Glutamatergic neuron (in vitro differentiated cells): ENCODE data around the gene HIPK2. TPM values are rescaled to one million over a fixed set of nuclear protein-coding genes. Genes with fewer than 3 reads are reported as not detected.

ENCODE experiments used
- DNase-seq: peaks from one replicate; pipeline ENCODE4 v3.0.0; 2022
- H3K27ac Mint-ChIP-seq: one replicate; pipeline ENCODE4 v1.8.0; 2020; ENCODE audit warnings: mild to moderate bottlenecking, mixed read lengths, inconsistent platforms; ENCODE audit not compliant: unreplicated experiment
- H3K27me3 Mint-ChIP-seq: one replicate; pipeline ENCODE4 v1.8.0; 2020; ENCODE audit warnings: mild to moderate bottlenecking, moderate library complexity, mixed read lengths, inconsistent platforms; ENCODE audit not compliant: unreplicated experiment
- H3K36me3 Mint-ChIP-seq: one replicate; pipeline ENCODE4 v1.8.0; 2020; ENCODE audit warnings: mild to moderate bottlenecking, mixed read lengths, inconsistent platforms; ENCODE audit not compliant: unreplicated experiment
- H3K4me1 Mint-ChIP-seq: one replicate; pipeline ENCODE4 v1.8.0; 2020; ENCODE audit warnings: mild to moderate bottlenecking, low read depth, mixed read lengths, inconsistent platforms; ENCODE audit not compliant: unreplicated experiment
- H3K4me3 Mint-ChIP-seq: one replicate; pipeline ENCODE4 v1.8.0; 2020; ENCODE audit warnings: mild to moderate bottlenecking, mixed read lengths, inconsistent platforms; ENCODE audit not compliant: unreplicated experiment
- H3K9me3 Mint-ChIP-seq: one replicate; pipeline ENCODE4 v1.8.0; 2020; ENCODE audit warnings: mild to moderate bottlenecking, moderate library complexity, mixed read lengths, inconsistent platforms; ENCODE audit not compliant: unreplicated experiment
- total RNA-seq: library from RNA; stranded (reverse); fragmentation: NEBNext Ultra II Directional; extraction: Animal tissue kit (Norgen Biotek cat#: 25700); gene quantifications from one replicate; pipeline ENCODE4 v1.2.1, GENCODE V29; 2021; ENCODE audit not compliant: unreplicated experiment
- TF ChIP-seq, protein P1 (sequence below): fragments of 200-600 bp; sonication (generic); IDR thresholded peaks from one replicate; pipeline ENCODE4 v1.5.0; 2021; ENCODE audit not compliant: partially characterized antibody, unreplicated experiment

HIPK2 gene
- total RNA-seq, 1 donor from 2014 or later: 36.9 TPM

DNA sequence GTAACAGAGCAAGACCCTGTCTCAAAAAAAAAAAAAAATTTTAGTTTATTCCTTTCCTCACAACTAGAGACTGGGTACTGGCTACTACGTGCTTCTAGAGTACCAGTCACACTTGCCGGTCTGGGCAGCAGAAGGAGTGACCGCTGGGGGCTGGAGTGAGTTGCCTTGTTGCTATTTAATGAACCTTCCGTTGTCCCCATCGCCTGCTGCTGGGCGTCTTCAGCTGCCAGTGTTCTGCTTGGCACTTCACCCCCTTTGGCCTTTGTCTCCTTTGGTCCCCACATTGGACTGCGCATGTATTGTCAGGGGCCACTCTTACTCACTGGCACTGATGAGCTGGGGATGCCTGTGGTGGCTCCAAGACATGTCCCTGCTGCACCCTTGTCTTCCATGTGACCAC, 143.7 kb downstream of the HIPK2 start:
- DNase-seq: no peak
- Mint-ChIP-seq H3K27ac (no peak overlapping the region), H3K4me3 (no peak overlapping the region), H3K36me3 (peaks cover 28% of the 10 kb centered on the region), H3K27me3 (peaks cover 2% of the 10 kb centered on the region), H3K9me3 (peaks cover 8% of the 10 kb centered on the region), H3K4me1 (peaks cover 20% of the 10 kb centered on the region)
- TF ChIP-seq, protein P1, sequence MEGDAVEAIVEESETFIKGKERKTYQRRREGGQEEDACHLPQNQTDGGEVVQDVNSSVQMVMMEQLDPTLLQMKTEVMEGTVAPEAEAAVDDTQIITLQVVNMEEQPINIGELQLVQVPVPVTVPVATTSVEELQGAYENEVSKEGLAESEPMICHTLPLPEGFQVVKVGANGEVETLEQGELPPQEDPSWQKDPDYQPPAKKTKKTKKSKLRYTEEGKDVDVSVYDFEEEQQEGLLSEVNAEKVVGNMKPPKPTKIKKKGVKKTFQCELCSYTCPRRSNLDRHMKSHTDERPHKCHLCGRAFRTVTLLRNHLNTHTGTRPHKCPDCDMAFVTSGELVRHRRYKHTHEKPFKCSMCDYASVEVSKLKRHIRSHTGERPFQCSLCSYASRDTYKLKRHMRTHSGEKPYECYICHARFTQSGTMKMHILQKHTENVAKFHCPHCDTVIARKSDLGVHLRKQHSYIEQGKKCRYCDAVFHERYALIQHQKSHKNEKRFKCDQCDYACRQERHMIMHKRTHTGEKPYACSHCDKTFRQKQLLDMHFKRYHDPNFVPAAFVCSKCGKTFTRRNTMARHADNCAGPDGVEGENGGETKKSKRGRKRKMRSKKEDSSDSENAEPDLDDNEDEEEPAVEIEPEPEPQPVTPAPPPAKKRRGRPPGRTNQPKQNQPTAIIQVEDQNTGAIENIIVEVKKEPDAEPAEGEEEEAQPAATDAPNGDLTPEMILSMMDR: no peak

DNA sequence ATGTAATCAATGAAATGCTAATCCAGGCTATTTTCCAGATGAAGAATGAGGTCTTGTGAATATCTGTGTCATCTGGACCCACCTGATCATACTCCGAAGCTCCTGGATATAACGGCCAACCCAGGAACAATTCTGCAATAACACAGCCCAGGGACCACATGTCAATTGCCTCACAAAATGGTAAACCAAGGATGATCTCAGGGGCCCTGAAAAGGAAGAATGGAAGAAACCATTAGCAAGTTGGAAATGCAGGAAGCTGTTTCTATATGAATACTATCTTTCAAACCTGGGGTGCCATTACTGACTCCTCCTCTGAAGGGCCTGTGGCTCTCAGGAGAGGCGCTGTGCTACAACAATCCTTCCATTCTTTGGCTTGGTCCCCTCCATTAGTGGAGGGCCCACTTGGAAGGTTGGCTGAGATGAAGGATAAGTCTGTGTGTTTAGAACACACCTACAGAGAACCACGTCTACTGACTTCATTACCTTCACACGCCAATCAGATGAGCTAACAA, 146.2 kb downstream of the HIPK2 start:
- Mint-ChIP-seq H3K27ac (no peak overlapping the region), H3K36me3 (peaks cover 22% of the 10 kb centered on the region), H3K27me3 (no peaks in the 10 kb centered on the region), H3K4me3 (no peak overlapping the region), H3K9me3 (peaks cover 5% of the 10 kb centered on the region), H3K4me1 (peaks cover 12% of the 10 kb centered on the region)
- no peak for DNase-seq
- TF ChIP-seq, protein P1: no peak

DNA sequence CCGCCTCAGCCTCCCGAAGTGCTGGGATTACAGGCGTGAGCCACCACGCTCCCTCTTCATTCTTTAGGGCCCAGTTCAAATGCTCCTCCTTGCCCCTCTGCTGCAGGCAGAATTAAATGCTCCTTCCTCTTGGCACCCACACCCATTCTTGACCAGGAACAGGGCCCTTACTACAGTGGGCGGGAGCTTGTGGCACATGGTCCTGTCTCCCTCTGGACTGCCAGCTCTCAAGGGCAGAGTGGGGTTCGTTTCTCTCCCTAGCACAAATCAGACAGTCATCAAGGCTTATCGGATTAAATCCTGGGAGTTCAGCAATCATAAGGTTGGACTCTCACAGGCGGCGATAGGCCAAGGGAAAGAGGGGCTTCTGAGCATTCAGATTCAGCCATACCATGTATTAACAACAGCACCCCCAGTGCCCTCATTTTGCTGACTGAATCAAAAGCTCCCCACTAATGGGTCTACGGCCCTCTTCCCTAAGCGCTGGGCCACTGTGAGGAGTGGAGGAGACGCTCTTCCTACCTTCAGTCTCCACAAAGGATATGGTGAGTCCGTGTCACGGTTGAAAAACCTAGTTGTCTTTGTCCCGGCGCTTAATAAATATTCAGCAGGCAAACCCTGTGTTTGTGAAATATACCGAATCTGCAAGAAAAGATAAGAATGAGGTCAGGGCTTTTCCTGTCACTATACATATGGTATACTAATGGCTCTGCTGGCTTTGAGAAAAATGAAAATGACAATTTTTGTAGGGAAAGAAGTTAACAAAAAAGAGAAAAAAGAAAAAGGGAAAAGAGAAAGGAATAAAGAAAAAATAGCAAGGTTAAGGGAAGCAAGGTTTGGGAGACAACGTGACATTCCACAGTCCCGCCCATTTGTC, 146.9 kb downstream of the HIPK2 start:
- peaks cover 8% of the 10 kb centered on the region for H3K4me1 Mint-ChIP-seq
- H3K36me3 Mint-ChIP-seq: peaks cover 15% of the 10 kb centered on the region
- TF ChIP-seq, protein P1: no peak
- no peak for DNase-seq
- no peaks in the 10 kb centered on the region for H3K27me3 Mint-ChIP-seq
- H3K9me3 Mint-ChIP-seq: peaks cover 5% of the 10 kb centered on the region
- no peak overlapping the region for H3K27ac Mint-ChIP-seq
- H3K4me3 Mint-ChIP-seq: no peak overlapping the region

DNA sequence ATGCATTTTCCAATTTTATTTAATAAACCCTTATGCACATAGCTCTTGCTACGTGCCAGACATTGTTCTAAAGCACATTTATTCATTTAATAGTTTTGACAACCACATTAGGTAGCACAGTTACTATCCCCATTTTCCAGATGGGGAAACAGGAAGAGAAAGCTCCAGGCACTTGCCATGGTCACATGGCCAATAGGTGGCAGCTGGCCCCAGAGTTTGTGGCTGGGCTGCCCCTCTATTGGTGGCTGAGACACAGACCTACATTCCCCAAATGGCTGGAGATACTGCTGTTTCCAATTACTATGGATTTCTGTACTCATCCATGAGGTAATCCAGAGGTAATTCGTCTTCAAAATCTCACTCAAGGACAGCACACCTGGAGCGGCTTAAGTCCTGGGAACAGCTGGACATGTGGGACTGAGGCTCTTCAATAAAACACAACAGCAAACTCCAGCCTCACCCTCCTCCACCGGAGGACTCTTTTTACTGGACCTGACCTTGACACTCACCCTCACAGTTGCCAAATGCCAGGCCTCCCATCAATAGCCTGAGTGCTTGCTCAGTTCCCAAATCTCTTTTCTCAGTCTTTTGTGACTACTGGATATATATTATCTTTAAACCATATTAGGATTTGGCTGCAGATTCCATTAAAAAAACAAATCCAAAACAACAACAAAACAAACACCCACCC, 148.3 kb downstream of the HIPK2 start:
- TF ChIP-seq, protein P1: no peak
- Mint-ChIP-seq H3K27me3 (no peaks in the 10 kb centered on the region), H3K9me3 (peaks cover 6% of the 10 kb centered on the region), H3K36me3 (peaks cover 20% of the 10 kb centered on the region), H3K4me3 (no peak overlapping the region), H3K27ac (no peak overlapping the region), H3K4me1 (no peaks in the 10 kb centered on the region)
- DNase-seq: no peak
